ENCODE measurements around the gene GALNT14. TPM values are rescaled to one million over a fixed set of nuclear protein-coding genes. Genes with fewer than 3 reads are reported as not detected.

The GALNT14 gene
- total RNA-seq, 1 donor from 2014 or later: 6.4 TPM

DNA sequence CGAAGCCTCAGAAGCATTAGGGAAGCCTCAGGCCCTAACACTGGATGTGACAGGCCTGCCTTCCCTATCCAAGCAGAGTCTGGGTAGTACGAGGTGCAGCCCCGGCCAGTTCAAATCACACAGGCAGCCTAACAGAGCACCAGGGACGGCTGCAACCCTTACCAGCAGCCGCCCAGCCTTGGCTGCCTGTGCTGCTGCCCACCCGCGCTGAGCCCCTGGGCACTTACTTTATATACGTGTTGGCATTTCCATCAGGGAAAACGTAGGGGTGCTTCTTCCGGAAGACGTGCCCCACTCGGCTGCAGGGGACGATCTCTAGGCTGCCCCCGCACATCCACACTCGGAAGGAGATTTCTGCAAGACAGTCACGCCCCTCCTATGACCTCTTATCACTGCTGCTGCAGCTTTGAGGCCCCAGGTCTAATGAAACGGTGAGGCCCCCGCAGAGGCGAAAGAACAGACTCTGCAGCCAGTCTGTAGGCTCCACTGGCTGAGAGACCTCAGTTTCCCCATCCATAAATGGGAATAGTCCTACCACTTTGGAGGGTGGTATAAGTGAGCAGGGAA is 206.3 kb downstream of the GALNT14 start:
- Histone ChIP-seq H3K4me3 (no peak overlapping the region), H3K4me2 (no peak overlapping the region), H3K9ac (no peak overlapping the region), H3K27ac (no peak overlapping the region), H4K20me1 (ENCODE audit: low read depth) (no peaks in the 10 kb centered on the region), H3F3A (ENCODE audit: low read depth) (no peaks in the 10 kb centered on the region), H3K79me2 (ENCODE audit: low read depth) (no peaks in the 10 kb centered on the region), H3K4me1 (peaks cover 4% of the 10 kb centered on the region), H2AFZ (replicated peaks) (no peak overlapping the region), H3K9me3 (ENCODE audit: low read depth) (no peaks in the 10 kb centered on the region), H3K27me3 (no peaks in the 10 kb centered on the region), H3K36me3 (no peaks in the 10 kb centered on the region)
- no peak for TF ChIP-seq EZH2 (IDR thresholded peaks at IDR 0.05)
- TF ChIP-seq EZH2phosphoT487 (IDR thresholded peaks at IDR 0.05): no peak
- TF ChIP-seq, protein P1, sequence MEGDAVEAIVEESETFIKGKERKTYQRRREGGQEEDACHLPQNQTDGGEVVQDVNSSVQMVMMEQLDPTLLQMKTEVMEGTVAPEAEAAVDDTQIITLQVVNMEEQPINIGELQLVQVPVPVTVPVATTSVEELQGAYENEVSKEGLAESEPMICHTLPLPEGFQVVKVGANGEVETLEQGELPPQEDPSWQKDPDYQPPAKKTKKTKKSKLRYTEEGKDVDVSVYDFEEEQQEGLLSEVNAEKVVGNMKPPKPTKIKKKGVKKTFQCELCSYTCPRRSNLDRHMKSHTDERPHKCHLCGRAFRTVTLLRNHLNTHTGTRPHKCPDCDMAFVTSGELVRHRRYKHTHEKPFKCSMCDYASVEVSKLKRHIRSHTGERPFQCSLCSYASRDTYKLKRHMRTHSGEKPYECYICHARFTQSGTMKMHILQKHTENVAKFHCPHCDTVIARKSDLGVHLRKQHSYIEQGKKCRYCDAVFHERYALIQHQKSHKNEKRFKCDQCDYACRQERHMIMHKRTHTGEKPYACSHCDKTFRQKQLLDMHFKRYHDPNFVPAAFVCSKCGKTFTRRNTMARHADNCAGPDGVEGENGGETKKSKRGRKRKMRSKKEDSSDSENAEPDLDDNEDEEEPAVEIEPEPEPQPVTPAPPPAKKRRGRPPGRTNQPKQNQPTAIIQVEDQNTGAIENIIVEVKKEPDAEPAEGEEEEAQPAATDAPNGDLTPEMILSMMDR (IDR thresholded peaks at IDR 0.05): no peak
- Mint-ChIP-seq H3K4me1 (no peaks in the 10 kb centered on the region), H3K27me3 (ENCODE audit: insufficient read depth, low read depth) (peaks cover 6% of the 10 kb centered on the region), H3K9me3 (no peaks in the 10 kb centered on the region), H3K27ac (no peak overlapping the region), H3K36me3 (no peaks in the 10 kb centered on the region), H3K4me3 (no peak overlapping the region)
- no peak for DNase-seq (ENCODE audit: low spot score)

DNA sequence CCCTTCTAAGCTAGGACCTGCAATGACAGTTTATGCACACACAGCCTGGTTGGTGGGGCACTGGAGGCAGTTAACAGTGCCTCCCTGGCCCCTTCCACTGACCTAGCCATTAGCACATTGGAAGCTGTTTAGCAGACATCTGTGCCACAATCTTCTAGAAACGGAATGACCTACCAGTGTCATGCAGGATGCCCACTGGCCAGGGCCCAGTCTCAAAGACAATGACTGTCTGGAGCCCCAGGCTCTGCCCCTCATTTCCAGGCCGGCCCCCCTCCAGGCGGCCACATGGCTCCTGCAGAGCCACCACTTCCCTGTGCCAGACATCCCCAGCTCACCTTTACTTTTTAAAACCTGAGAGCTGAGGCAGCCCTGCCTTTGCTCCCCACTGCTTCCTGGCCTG is 207.5 kb downstream of the GALNT14 start:
- Mint-ChIP-seq H3K27ac (no peak overlapping the region), H3K9me3 (no peaks in the 10 kb centered on the region), H3K27me3 (ENCODE audit: insufficient read depth, low read depth) (peaks cover 6% of the 10 kb centered on the region), H3K4me3 (no peak overlapping the region), H3K36me3 (no peaks in the 10 kb centered on the region), H3K4me1 (no peaks in the 10 kb centered on the region)
- Histone ChIP-seq H3K27me3 (no peaks in the 10 kb centered on the region), H3K36me3 (no peaks in the 10 kb centered on the region), H3K4me3 (no peak overlapping the region), H3K9ac (no peak overlapping the region), H3K27ac (no peak overlapping the region), H3K4me2 (no peak overlapping the region), H3K9me3 (ENCODE audit: low read depth) (no peaks in the 10 kb centered on the region), H4K20me1 (ENCODE audit: low read depth) (no peaks in the 10 kb centered on the region), H3K79me2 (ENCODE audit: low read depth) (no peaks in the 10 kb centered on the region), H3K4me1 (no peaks in the 10 kb centered on the region), H2AFZ (replicated peaks) (no peak overlapping the region), H3F3A (ENCODE audit: low read depth) (no peaks in the 10 kb centered on the region)
- DNase-seq (ENCODE audit: low spot score): no peak
- TF ChIP-seq, protein P1 (IDR thresholded peaks at IDR 0.05): no peak
- no peak for TF ChIP-seq EZH2 (IDR thresholded peaks at IDR 0.05)
- TF ChIP-seq EZH2phosphoT487 (IDR thresholded peaks at IDR 0.05): no peak

GRCh38 chr2:30927465-30928075 is 210.7 kb downstream of the GALNT14 start:
- Mint-ChIP-seq H3K4me3 (no peak overlapping the region), H3K27me3 (ENCODE audit: insufficient read depth, low read depth) (peaks cover 5% of the 10 kb centered on the region), H3K27ac (no peak overlapping the region), H3K9me3 (no peaks in the 10 kb centered on the region), H3K36me3 (no peaks in the 10 kb centered on the region), H3K4me1 (no peaks in the 10 kb centered on the region)
- H3K9me3 ChIP-seq (ENCODE audit: low read depth): no peaks in the 10 kb centered on the region
- no peak overlapping the region for H3K9ac ChIP-seq
- no peaks in the 10 kb centered on the region for H3K36me3 ChIP-seq
- no peak for TF ChIP-seq EZH2phosphoT487 (IDR thresholded peaks at IDR 0.05)
- TF ChIP-seq, protein P1 (IDR thresholded peaks at IDR 0.05): no peak
- no peak for TF ChIP-seq EZH2 (IDR thresholded peaks at IDR 0.05)
- H4K20me1 ChIP-seq (ENCODE audit: low read depth): no peaks in the 10 kb centered on the region
- H3F3A ChIP-seq (ENCODE audit: low read depth): no peaks in the 10 kb centered on the region
- H3K4me1 ChIP-seq: no peaks in the 10 kb centered on the region
- H3K27ac ChIP-seq: no peak overlapping the region
- H2AFZ ChIP-seq (replicated peaks): no peak overlapping the region
- no peak overlapping the region for H3K4me2 ChIP-seq
- no peaks in the 10 kb centered on the region for H3K79me2 ChIP-seq (ENCODE audit: low read depth)
- H3K27me3 ChIP-seq: no peaks in the 10 kb centered on the region
- DNase-seq (ENCODE audit: low spot score): no peak
- H3K4me3 ChIP-seq: no peak overlapping the region
